SK-N-MC (cell line): ENCODE data around the gene RAB4B.

Source experiments
- EZH2 ChIP-seq: fragments of 200-600 bp; sonication (generic); IDR thresholded peaks from one replicate; pipeline ENCODE4 v1.6.1; 2017; ENCODE audit warnings: antibody characterized with exemption
- FOXP2 ChIP-seq: optimal IDR thresholded peaks from 2 replicates; pipeline ENCODE3; 2011; ENCODE audit warnings: mild to moderate bottlenecking, moderate library complexity; ENCODE audit not compliant: insufficient read depth; ENCODE audit errors: extremely low read length, control extremely low read depth
- POLR2AphosphoS5 ChIP-seq: IDR thresholded peaks from 2 replicates; pipeline ENCODE4 v1.6.1; 2012; ENCODE audit warnings: mild to moderate bottlenecking, low read depth, low read length, borderline replicate concordance

- no peak for TF ChIP-seq EZH2
- no peak for TF ChIP-seq FOXP2
- no peak for TF ChIP-seq POLR2AphosphoS5
Observed at GRCh38 chr19:40739030-40739839, 38.8 kb upstream of the RAB4B start.
